A673 (cell line): ENCODE results near the gene PAPOLA. TPM values are rescaled to one million over a fixed set of nuclear protein-coding genes. Genes with fewer than 3 reads are reported as not detected.

Experiments
- BruUV-seq: library from RNA; stranded (reverse); fragments of 400-500 nt; replicated peaks from 2 replicates; lab custom pipeline; 2021; lab: Mats Ljungman, UMichigan
- CTCF ChIA-PET: fragments of 300-600 bp; sonication (Branson Sonifier 250); formaldehyde crosslinking; loops from one replicate; lab custom pipeline; 2022; ENCODE audit warnings: antibody characterized with exemption; lab: Charles Lee
- POLR2A ChIA-PET: fragments of 300-600 bp; sonication (Branson Sonifier 250); formaldehyde crosslinking; loops from one replicate; lab custom pipeline; 2022; ENCODE audit warnings: antibody characterized with exemption; ENCODE audit not compliant: low non-redundant PET; lab: Charles Lee
- DNase-seq: peaks from one replicate; pipeline ENCODE4 v3.0.0-alpha.2; 2015; ENCODE audit warnings: low spot score
- H3K27ac ChIP-seq: fragments of 200-600 bp; sonication (generic); 2 replicates; pipeline ENCODE4 v1.5.1; 2016; ENCODE audit warnings: mixed run types, low read depth, mild to moderate bottlenecking, mixed read lengths, antibody characterized with exemption, low read length; ENCODE audit not compliant: poor library complexity, severe bottlenecking
- H3K27me3 ChIP-seq: fragments of 200-600 bp; sonication (generic); replicated peaks from 2 replicates; pipeline ENCODE4 v1.6.1; 2017; ENCODE audit warnings: mixed run types, low read depth, mild to moderate bottlenecking, mixed read lengths, antibody characterized with exemption, low read length; ENCODE audit not compliant: insufficient read depth, poor library complexity
- H3K36me3 ChIP-seq: fragments of 200-600 bp; sonication (generic); 2 replicates; pipeline ENCODE4 v1.6.1; 2016; ENCODE audit warnings: mixed run types, mild to moderate bottlenecking, mixed read lengths, antibody characterized with exemption, low read length; ENCODE audit not compliant: insufficient read depth, poor library complexity, severe bottlenecking
- H3K4me1 ChIP-seq: fragments of 200-600 bp; sonication (generic); 2 replicates; pipeline ENCODE4 v1.6.1; 2017; ENCODE audit warnings: mixed run types, mild to moderate bottlenecking, mixed read lengths, antibody characterized with exemption, low read length; ENCODE audit not compliant: insufficient read depth, poor library complexity, severe bottlenecking
- H3K4me3 ChIP-seq: fragments of 200-600 bp; sonication (generic); 2 replicates; pipeline ENCODE4 v1.5.1; 2016; ENCODE audit warnings: low read depth, mixed run types, mild to moderate bottlenecking, mixed read lengths, low read length; ENCODE audit not compliant: poor library complexity, severe bottlenecking
- H3K9me3 ChIP-seq: fragments of 200-600 bp; sonication (generic); 2 replicates; pipeline ENCODE4 v1.6.1; 2016; ENCODE audit warnings: mixed run types, low read depth, mild to moderate bottlenecking, mixed read lengths, antibody characterized with exemption, low read length; ENCODE audit not compliant: poor library complexity, severe bottlenecking
- EZH2 ChIP-seq: fragments of 200-600 bp; sonication (generic); IDR thresholded peaks from 2 replicates; pipeline ENCODE4 v1.6.1; 2017; ENCODE audit warnings: borderline replicate concordance, low read depth, mild to moderate bottlenecking, mixed read lengths, antibody characterized with exemption, low read length; ENCODE audit not compliant: poor library complexity, severe bottlenecking
- intact Hi-C: fragments of 100-400 bp; cut with micrococcal nuclease; formaldehyde crosslinking; loops from one replicate; pipeline ENCODE4 v1.10.0; 2022; ENCODE audit not compliant: unreplicated experiment
- total RNA-seq: library from RNA; stranded (reverse); gene quantifications from 2 replicates; pipeline ENCODE4 v1.2.3, GENCODE V29; 2021
- TF ChIP-seq, protein P1 (sequence below): fragments of 300-800, 200-600 bp; sonication (generic); conservative IDR thresholded peaks from 2 replicates; pipeline ENCODE4 v1.5.1; 2017; ENCODE audit warnings: low read depth, mild to moderate bottlenecking, antibody characterized with exemption, low read length, moderate library complexity, mixed read lengths

Gene PAPOLA
- total RNA-seq, 1 experiment from 2014 or later: 337 TPM

DNA sequence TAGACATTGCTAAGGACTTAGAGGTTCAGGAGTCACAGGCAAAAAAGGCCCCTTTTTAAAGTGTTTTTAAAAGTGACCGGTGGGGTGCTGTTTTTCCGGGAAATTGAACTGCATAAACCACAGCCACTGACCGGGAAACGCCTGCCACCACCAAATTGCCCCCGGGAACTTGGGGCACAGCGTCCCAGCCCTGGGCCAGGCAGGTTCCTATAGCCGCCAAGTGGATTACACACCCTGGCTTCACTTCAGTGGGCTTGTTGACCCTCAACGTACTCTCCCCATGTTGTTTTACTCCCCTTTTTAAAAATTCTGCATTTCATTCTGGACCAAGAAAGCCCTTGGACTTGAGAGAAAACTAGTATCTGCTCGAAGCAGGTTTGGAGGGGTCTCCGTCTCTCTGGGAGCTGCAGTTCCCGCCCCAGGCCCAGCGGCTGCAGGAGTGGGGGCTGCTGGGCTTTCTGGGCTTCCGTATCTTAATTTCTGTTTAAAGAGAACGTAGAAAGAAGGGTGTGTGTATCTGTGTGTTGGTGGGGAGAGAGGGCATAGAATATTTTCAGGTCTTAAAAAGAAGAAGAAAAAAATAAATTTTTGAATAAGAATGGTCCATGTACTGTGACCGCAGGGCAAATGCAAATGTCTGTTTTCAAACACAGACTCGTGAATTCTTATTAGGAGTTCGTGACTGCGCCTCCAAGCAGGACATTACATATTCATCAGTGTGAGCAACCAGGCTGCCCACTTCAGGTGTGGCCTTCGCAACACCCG is 82.9 kb downstream of the PAPOLA start:
- intact Hi-C loops: no loop called here
- Histone ChIP-seq H3K36me3 (no peaks in the 10 kb centered on the region), H3K27me3 (no peaks in the 10 kb centered on the region), H3K4me3 (no peak overlapping the region), H3K4me1 (peaks cover 17% of the 10 kb centered on the region), H3K27ac (peak overlapping the region; percentile 12), H3K9me3 (no peaks in the 10 kb centered on the region)
- BruUV-seq: no TSS peak
- no peak for DNase-seq
- CTCF ChIA-PET: no interaction called here
- TF ChIP-seq EZH2: no peak
- TF ChIP-seq, protein P1, sequence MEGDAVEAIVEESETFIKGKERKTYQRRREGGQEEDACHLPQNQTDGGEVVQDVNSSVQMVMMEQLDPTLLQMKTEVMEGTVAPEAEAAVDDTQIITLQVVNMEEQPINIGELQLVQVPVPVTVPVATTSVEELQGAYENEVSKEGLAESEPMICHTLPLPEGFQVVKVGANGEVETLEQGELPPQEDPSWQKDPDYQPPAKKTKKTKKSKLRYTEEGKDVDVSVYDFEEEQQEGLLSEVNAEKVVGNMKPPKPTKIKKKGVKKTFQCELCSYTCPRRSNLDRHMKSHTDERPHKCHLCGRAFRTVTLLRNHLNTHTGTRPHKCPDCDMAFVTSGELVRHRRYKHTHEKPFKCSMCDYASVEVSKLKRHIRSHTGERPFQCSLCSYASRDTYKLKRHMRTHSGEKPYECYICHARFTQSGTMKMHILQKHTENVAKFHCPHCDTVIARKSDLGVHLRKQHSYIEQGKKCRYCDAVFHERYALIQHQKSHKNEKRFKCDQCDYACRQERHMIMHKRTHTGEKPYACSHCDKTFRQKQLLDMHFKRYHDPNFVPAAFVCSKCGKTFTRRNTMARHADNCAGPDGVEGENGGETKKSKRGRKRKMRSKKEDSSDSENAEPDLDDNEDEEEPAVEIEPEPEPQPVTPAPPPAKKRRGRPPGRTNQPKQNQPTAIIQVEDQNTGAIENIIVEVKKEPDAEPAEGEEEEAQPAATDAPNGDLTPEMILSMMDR: no peak
- POLR2A ChIA-PET: no interaction called here

- BruUV-seq: no TSS peak
- no peaks in the 10 kb centered on the region for H3K36me3 ChIP-seq
- H3K4me1 ChIP-seq: peaks cover 20% of the 10 kb centered on the region
- no peaks in the 10 kb centered on the region for H3K9me3 ChIP-seq
- no peaks in the 10 kb centered on the region for H3K27me3 ChIP-seq
- H3K4me3 ChIP-seq: no peak overlapping the region
- POLR2A ChIA-PET: no interaction called here
- CTCF ChIA-PET: no interaction called here
- intact Hi-C loops: no loop called here
- no peak overlapping the region for H3K27ac ChIP-seq
- TF ChIP-seq, protein P1: no peak
- no peak for TF ChIP-seq EZH2
- no peak for DNase-seq
Observed at GRCh38 chr14:96585672-96586013, 83.5 kb downstream of the PAPOLA start.

DNA sequence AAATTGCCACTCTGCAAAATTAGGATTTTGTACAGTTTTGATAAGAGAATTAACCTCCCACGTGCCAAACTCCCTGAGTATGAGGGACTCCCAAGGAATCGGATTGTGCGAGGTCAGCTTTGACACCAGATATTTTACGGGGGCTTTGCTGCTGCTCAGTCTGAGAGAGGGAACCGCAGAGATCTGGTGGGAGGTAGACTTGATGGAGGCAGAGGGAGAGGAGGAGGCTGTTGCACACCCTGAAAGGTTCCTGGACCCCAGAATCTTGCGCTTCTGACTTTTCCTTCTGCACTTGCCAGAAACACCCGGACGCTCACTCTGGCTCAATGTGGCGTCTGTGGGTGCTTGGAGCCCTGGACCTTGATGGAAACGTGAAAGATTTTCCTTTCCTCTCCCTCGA is 83.9 kb downstream of the PAPOLA start:
- BruUV-seq: no TSS peak
- no peaks in the 10 kb centered on the region for H3K9me3 ChIP-seq
- no peak overlapping the region for H3K27ac ChIP-seq
- no peaks in the 10 kb centered on the region for H3K27me3 ChIP-seq
- intact Hi-C loops: no loop called here
- no peaks in the 10 kb centered on the region for H3K36me3 ChIP-seq
- no peak for TF ChIP-seq EZH2
- TF ChIP-seq, protein P1: no peak
- peaks cover 23% of the 10 kb centered on the region for H3K4me1 ChIP-seq
- no peak overlapping the region for H3K4me3 ChIP-seq
- ChIA-PET CTCF (no interaction called here), POLR2A (no interaction called here)
- no peak for DNase-seq
